Endothelial cell of umbilical vein (primary cell): ENCODE measurements around the gene PLEKHG3. TPM values are rescaled to one million over a fixed set of nuclear protein-coding genes. Genes with fewer than 3 reads are reported as not detected.

Source experiments
- BruUV-seq: library from RNA; stranded (reverse); fragments of 400-500 nt; replicated peaks from 2 replicates; lab custom pipeline; 2021; lab: Mats Ljungman, UMichigan
- CTCF ChIA-PET: fragments of 300-600, 350-600 bp; sonication (Branson Sonifier 250); formaldehyde crosslinking; loops from one replicate; lab custom pipeline; 2021; ENCODE audit warnings: antibody characterized with exemption, inconsistent platforms; lab: Charles Lee
- POLR2A ChIA-PET: fragments of 300-600, 350-600 bp; sonication (Branson Sonifier 250); formaldehyde crosslinking; loops from one replicate; lab custom pipeline; 2021; ENCODE audit warnings: antibody characterized with exemption, inconsistent platforms; lab: Charles Lee
- DNase-seq: peaks from one replicate; pipeline ENCODE4 v3.0.0-alpha.2; 2011; ENCODE audit warnings: low read depth, low spot score
- FAIRE-seq: peaks from 2 replicates; lab custom pipeline; 2011; peaks lifted over from hg19 to GRCh38; lab: Jason Lieb, UNC
- H2AFZ ChIP-seq: 2 replicates; pipeline ENCODE4 v1.6.0; 2012; ENCODE audit warnings: low read depth, low read length, control low read depth, inconsistent platforms
- H3K27ac ChIP-seq: 2 replicates; pipeline ENCODE4 v1.5.1; 2011; ENCODE audit warnings: low read depth, mild to moderate bottlenecking, control low read depth, low read length, moderate library complexity; ENCODE audit not compliant: insufficient read depth
- H3K27me3 ChIP-seq, 2 experiments: 2 replicates each; pipeline versions ENCODE4 v1.6.0 to v1.6.1; 2011; ENCODE audit warnings: low read length in 2 of 2, mixed read lengths in 1 of 2; ENCODE audit not compliant: control insufficient read depth in 2 of 2, insufficient read depth in 2 of 2
- H3K36me3 ChIP-seq, 2 experiments: 2 replicates in 1 of 2; 3 replicates in 1 of 2; pipeline ENCODE4 v1.5.1; 2011; ENCODE audit warnings: low read length in 2 of 2, mild to moderate bottlenecking in 1 of 2, moderate library complexity in 1 of 2; ENCODE audit not compliant: control insufficient read depth in 2 of 2, insufficient read depth in 2 of 2; ENCODE audit errors: extremely low read depth in 1 of 2
- H3K4me1 ChIP-seq: 3 replicates; pipeline ENCODE4 v1.5.1; 2011; ENCODE audit warnings: mild to moderate bottlenecking, low read length; ENCODE audit not compliant: control insufficient read depth, insufficient read depth; ENCODE audit errors: extremely low read depth
- H3K4me2 ChIP-seq: 2 replicates; pipeline ENCODE4 v1.6.1; 2011; ENCODE audit warnings: low read length, control low read depth, mixed read lengths; ENCODE audit not compliant: insufficient read depth
- H3K4me3 ChIP-seq, 3 experiments: fragments of 200-600 bp in 1 of 3; sonication (generic), shearing (Covaris generic) in 1 of 3; replicated peaks in 1 of 3; 2 replicates each; pipeline ENCODE4 v1.5.1; 2011 to 2016; ENCODE audit warnings: control low read depth in 3 of 3, low read length in 3 of 3, mild to moderate bottlenecking in 2 of 3, inconsistent platforms in 1 of 3, low read depth in 1 of 3, moderate library complexity in 1 of 3; ENCODE audit not compliant: insufficient read depth in 1 of 3
- H3K79me2 ChIP-seq: 2 replicates; pipeline ENCODE4 v1.6.0; 2012; ENCODE audit warnings: low read length, inconsistent platforms; ENCODE audit not compliant: control insufficient read depth, insufficient read depth
- H3K9ac ChIP-seq: replicated peaks from 2 replicates; pipeline ENCODE3; 2011; ENCODE audit warnings: low read length, control low read depth; ENCODE audit not compliant: insufficient read depth; ENCODE audit errors: extremely low read depth
- H3K9me1 ChIP-seq: replicated peaks from 3 replicates; pipeline ENCODE4 v1.6.0; 2011; ENCODE audit warnings: mild to moderate bottlenecking, low read length; ENCODE audit not compliant: control insufficient read depth, insufficient read depth; ENCODE audit errors: extremely low read depth
- H3K9me3 ChIP-seq: replicated peaks from 2 replicates; pipeline ENCODE4 v1.5.1; 2012; ENCODE audit warnings: low read length, inconsistent platforms; ENCODE audit not compliant: control insufficient read depth, insufficient read depth
- H4K20me1 ChIP-seq: replicated peaks from 2 replicates; pipeline ENCODE3; 2011; ENCODE audit warnings: mild to moderate bottlenecking, low read length; ENCODE audit not compliant: control insufficient read depth, insufficient read depth; ENCODE audit errors: extremely low read depth
- CTCF ChIP-seq, 2 donors: IDR thresholded peaks; 1 replicate in 1 of 2; 2 replicates in 1 of 2; pipeline ENCODE4 v1.5.1; 2011; ENCODE audit warnings: low read length in 2 of 2, mild to moderate bottlenecking in 2 of 2, moderate library complexity in 2 of 2, control low read depth in 1 of 2, inconsistent platforms in 1 of 2, low read depth in 1 of 2; ENCODE audit not compliant: insufficient read depth in 1 of 2; ENCODE audit errors: extremely low read depth in 1 of 2
- EZH2 ChIP-seq: IDR thresholded peaks from 2 replicates; pipeline ENCODE4 v1.6.1; 2012; ENCODE audit warnings: borderline replicate concordance, low read depth, mild to moderate bottlenecking, moderate library complexity, low read length, inconsistent platforms; ENCODE audit not compliant: severe bottlenecking
- FOS ChIP-seq: IDR thresholded peaks from 2 replicates; pipeline ENCODE4 v1.6.1; 2011; ENCODE audit warnings: mild to moderate bottlenecking, low read length, moderate library complexity, borderline replicate concordance; ENCODE audit not compliant: insufficient read depth
- GATA2 ChIP-seq: IDR thresholded peaks from 2 replicates; pipeline ENCODE4 v1.7.0; 2011; ENCODE audit warnings: low read depth, mild to moderate bottlenecking, moderate library complexity, mixed read lengths, low read length; ENCODE audit not compliant: insufficient read length, insufficient read depth
- JUN ChIP-seq: IDR thresholded peaks from 2 replicates; pipeline ENCODE4 v1.6.1; 2011; ENCODE audit warnings: borderline replicate concordance, low read depth; ENCODE audit not compliant: insufficient read length, insufficient read depth
- MAX ChIP-seq: IDR thresholded peaks from 2 replicates; pipeline ENCODE4 v1.6.1; 2011; ENCODE audit not compliant: insufficient read depth, insufficient read length
- MYC ChIP-seq: IDR thresholded peaks from one replicate; pipeline ENCODE4 v1.6.1; 2011; ENCODE audit warnings: mild to moderate bottlenecking, low read depth, low read length
- POLR2A ChIP-seq: IDR thresholded peaks from 2 replicates; pipeline ENCODE4 v1.6.1; 2012; ENCODE audit warnings: low read depth, mild to moderate bottlenecking, control low read depth, low read length
- POLR2AphosphoS5 ChIP-seq: IDR thresholded peaks from 2 replicates; pipeline ENCODE4 v1.6.1; 2012; ENCODE audit warnings: low read depth, mild to moderate bottlenecking, control low read depth, low read length, moderate library complexity; ENCODE audit not compliant: insufficient read depth
- dilution Hi-C: fragments of 300-500 bp; cut with MboI; formaldehyde crosslinking; loops from one replicate; pipeline ENCODE4 v1.15.0; 2019; ENCODE audit warnings: low sequenced_read_pairs; ENCODE audit not compliant: extremely low pct_ligation_motif_present
- intact Hi-C: fragments of 100-400 bp; cut with micrococcal nuclease; formaldehyde crosslinking; loops from one replicate; pipeline ENCODE4 v1.10.0; 2022
- polyA plus RNA-seq, 4 experiments: library from polyadenylated mRNA; depleted of rRNA in 3 of 4; stranded (reverse) in 3 of 4; unstranded in 1 of 4; fragments of >200 nt; gene quantifications; 2 replicates each; pipeline versions ENCODE4 v1.2.1 to v1.2.3, GENCODE V29; 2011 to 2012; ENCODE audit warnings: missing spikeins in 1 of 4
- total RNA-seq: library from RNA; stranded (reverse); gene quantifications from 2 replicates; pipeline ENCODE4 v1.2.3, GENCODE V29; 2021

PLEKHG3 gene
- total and polyA plus RNA-seq, 2 donors (not counting 3 experiments of a cell fraction or from before 2014, with no cell fraction given) = 6.6 to 8.0 TPM

- Histone ChIP-seq H3K27me3 (no peaks in the 10 kb centered on the region), H2AFZ (no peak overlapping the region), H3K79me2 (no peaks in the 10 kb centered on the region), H3K4me3 (no peak overlapping the region), H3K36me3 (no peaks in the 10 kb centered on the region), H3K9me1 (no peaks in the 10 kb centered on the region), H3K27ac (no peak overlapping the region), H4K20me1 (no peaks in the 10 kb centered on the region), H3K4me1 (peaks cover 1% of the 10 kb centered on the region), H3K4me2 (no peak overlapping the region), H3K9ac (no peak overlapping the region), H3K9me3 (no peaks in the 10 kb centered on the region)
- POLR2A ChIA-PET = no interaction called here
- CTCF ChIA-PET = interaction anchor here (1.5 kb wide), 1 partner anchor 39 kb away, joined by 3 read pairs; no protein-coding TSS in a partner anchor
- TF ChIP-seq EZH2 = no peak
- no peak for TF ChIP-seq MAX
- TF ChIP-seq POLR2A = no peak
- no peak for TF ChIP-seq POLR2AphosphoS5
- no peak for TF ChIP-seq CTCF (IDR thresholded peaks at IDR 0.05; ENCODE audit: extremely low read depth in 1 of 2, insufficient read depth in 1 of 2, low read depth in 1 of 2, low read length in 2 of 2)
- no peak for TF ChIP-seq MYC
- no peak for TF ChIP-seq GATA2
- TF ChIP-seq FOS = no peak
- TF ChIP-seq JUN = no peak
- no peak for DNase-seq
- dilution Hi-C loops = no loop called here
- no TSS peak for BruUV-seq
- intact Hi-C loops = no loop called here
- FAIRE-seq = no peak
Observed at GRCh38 chr14:64725879-64726584, 21.8 kb downstream of the PLEKHG3 start.
